LNCAP (cell line): ENCODE results near the gene IBTK.

Source experiments
- TF ChIP-seq, protein P1 (sequence below): fragments of 450-650 bp; IDR thresholded peaks from 2 replicates; pipeline ENCODE4 v1.5.1; 2017; ENCODE audit warnings: mild to moderate bottlenecking

Gene IBTK

DNA sequence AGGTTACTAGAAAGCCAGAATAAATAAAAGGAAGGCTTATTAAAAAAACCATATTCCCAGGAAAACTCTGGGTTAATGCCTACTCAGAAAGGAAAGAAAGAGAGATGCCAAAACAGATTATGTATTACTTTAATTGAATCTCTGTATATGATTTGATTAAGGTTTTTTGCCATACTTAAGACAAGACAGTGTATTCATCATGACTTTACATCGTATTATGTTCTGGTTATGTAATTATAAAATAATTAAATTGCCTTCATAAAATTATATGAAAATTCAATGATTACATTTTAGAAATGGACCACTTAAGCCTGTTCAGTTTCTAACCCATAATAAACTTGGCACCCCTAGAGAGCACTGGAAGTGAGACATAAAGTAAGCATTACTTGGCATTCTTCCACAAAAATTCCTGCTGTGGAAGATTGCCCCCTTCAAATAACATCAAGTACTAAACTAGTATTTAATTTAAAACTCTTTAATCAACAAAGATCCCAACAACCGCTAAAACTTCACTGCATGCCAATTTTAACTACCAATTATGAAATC lies 20.8 kb upstream of the IBTK start:
- TF ChIP-seq, protein P1, sequence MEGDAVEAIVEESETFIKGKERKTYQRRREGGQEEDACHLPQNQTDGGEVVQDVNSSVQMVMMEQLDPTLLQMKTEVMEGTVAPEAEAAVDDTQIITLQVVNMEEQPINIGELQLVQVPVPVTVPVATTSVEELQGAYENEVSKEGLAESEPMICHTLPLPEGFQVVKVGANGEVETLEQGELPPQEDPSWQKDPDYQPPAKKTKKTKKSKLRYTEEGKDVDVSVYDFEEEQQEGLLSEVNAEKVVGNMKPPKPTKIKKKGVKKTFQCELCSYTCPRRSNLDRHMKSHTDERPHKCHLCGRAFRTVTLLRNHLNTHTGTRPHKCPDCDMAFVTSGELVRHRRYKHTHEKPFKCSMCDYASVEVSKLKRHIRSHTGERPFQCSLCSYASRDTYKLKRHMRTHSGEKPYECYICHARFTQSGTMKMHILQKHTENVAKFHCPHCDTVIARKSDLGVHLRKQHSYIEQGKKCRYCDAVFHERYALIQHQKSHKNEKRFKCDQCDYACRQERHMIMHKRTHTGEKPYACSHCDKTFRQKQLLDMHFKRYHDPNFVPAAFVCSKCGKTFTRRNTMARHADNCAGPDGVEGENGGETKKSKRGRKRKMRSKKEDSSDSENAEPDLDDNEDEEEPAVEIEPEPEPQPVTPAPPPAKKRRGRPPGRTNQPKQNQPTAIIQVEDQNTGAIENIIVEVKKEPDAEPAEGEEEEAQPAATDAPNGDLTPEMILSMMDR, result no peak

DNA sequence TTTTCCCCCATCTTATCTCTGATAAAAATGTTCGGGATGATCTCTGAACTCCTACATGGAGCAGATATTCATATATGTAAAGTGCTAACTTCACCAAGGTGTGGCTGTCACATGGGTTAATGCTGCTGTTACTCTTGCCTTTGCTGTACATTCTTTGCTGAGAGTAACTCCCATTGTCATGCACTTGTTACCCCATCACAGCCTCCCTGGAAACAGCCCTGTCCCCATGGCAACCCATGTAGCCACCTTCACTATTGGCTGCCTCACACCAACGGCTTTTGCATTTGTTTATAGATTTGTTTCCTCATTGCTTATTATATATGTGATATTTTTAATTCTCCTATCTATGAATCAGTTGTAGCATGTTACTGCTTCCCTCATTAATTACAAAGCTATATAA lies 17.3 kb upstream of the IBTK start:
- TF ChIP-seq, protein P1, result no peak

DNA sequence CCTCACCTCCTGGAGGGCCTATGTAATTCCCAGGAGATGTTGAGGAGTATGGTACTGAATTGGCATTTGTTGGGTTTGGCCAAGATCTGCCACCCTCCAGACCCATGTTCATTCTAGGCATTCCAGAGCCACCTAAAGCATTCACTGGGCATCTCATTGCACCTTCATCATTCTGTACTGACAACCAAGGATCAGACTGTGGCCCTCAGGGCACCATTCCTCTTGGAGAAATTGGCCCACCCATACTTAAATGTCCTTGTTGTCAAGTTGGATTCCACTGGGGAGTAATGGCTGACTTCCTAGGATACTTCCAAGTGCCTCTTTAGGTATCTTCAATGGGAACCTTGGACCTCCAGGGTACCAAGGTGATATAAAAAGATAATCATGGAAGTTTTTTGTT lies 16.8 kb upstream of the IBTK start:
- TF ChIP-seq, protein P1, result no peak

DNA sequence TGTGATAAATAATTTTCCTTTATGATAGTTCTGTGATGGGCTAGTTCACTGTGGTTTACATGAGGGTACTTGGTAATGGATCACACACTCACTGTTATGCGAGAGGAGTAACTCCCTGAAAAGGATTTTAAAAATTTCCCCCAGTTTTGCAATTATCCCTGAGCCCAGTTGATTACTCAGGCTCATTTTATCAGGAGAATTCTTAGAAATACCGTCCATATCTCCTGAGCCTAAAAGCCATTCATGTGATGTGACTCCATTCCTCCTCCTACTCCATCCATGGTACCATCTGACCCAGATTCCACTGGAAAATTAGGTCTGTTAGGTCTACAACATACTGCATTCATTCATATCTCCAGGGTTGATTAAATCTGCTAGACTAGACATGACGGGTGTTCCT lies 16.4 kb upstream of the IBTK start:
- TF ChIP-seq, protein P1, result no peak

DNA sequence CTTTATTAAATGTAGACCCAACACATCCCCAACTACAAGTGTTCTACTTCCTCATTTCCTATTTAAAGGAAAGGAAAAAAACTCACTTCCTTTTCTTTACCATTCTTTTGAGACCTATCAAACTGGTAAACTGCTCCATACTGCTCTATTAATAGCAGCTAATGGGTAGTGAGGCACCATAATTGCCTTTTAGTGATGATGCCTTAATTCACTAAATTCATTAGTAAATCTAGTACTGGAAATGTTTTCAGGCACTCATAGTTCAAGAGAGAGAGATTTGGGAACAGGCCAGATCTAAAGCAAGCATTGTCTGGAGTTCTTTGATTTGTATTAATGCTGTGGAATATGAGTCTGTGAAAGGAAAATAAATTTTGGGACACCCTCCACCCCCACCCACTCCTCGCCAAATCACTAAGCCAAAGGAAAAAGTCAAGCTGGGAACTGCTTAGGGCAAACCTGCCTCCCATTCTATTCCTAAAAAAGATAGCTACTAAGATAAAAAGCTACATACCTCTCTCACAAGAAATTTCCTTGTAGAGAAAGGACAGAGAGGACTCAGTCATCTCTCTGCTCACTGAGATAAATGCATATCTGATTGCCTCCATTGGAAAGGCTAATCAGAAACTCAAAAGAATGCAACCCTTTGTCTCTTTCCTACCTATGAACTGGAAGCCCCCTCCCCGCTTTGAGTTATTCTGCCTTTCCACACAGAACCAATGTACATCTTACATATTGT lies 13.6 kb upstream of the IBTK start:
- TF ChIP-seq, protein P1, result no peak

DNA sequence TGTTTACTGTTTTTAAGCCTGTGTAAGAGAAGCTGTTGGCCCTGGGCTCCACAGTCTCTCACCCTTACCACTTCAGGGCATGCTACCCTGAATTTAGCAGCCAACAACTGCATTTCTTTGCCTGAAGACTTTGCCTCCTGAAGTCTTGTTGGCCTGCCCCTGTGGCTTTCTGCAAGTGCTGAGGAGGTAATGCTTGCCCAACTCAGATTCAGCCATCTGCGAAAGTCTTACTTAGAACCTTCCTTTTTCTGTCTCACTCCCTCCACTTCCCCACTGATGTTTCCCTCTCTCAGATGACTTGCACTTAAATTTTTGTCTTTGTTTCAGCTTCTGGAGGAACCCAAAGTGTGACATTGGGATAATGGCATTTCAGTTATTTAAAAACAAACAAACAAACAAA lies 11.8 kb upstream of the IBTK start:
- TF ChIP-seq, protein P1, result no peak

DNA sequence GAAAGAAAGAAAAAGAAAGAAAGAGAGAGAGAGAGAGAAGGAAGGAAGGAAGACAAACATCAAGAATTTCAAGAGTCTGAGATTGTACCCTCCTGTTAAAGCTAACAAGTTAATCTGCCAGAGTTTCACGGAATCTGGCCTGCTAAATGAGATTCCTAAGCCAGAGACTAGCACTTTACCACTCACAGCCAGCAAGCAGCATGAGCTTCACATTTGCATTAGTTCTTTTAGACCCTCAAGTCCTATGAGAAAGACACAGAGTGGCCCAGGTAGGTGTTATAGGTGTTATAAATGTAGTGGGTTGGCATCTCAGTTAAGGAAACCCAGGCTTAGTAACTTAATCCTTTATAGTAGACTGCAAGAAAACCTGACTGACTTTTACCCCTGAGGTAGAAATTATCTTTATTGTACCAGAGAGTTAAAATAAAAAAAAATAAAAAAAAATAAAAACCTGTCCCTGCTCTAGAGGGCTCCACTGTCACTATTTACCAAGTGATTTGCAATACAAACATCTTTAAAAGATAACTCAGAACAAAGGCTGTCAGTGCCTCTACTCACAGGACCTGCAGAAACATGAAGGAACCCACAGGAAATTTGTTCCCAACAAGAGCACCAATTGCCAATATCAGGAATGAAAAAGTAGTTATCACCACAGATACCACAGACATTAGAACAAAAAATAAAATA lies 9.7 kb upstream of the IBTK start:
- TF ChIP-seq, protein P1, result peak; percentile 48
